ENCODE measurements around the gene PADI2. TPM values are rescaled to one million over a fixed set of nuclear protein-coding genes. Genes with fewer than 3 reads are reported as not detected.

The PADI2 gene
- total and polyA plus RNA-seq, 2 of the 8 experiments (the other 6 are each of a cell fraction or from before 2014, with no cell fraction given), result 1.6 to 7.5 TPM

DNA sequence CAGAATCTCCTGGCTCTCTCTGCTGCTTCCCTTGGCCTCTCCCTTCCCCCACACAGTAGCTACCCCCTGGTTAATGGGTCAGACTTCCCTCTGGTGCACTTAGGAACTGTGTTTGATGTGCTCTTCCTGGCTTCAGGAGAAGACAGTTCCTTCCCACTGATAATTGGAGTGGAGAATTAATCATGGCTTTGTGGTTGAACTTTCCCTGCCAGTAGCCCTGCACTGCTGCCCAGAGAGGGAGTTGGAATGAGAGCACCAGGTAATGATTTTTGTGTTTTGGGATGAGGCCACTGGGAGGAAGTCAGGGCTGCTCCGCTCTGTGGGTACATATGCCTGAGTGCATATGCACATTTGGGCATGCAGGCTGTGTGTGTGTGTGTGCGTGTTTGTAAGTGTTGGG lies 39.7 kb upstream of the PADI2 start (continued):
- TF ChIP-seq, protein P1, sequence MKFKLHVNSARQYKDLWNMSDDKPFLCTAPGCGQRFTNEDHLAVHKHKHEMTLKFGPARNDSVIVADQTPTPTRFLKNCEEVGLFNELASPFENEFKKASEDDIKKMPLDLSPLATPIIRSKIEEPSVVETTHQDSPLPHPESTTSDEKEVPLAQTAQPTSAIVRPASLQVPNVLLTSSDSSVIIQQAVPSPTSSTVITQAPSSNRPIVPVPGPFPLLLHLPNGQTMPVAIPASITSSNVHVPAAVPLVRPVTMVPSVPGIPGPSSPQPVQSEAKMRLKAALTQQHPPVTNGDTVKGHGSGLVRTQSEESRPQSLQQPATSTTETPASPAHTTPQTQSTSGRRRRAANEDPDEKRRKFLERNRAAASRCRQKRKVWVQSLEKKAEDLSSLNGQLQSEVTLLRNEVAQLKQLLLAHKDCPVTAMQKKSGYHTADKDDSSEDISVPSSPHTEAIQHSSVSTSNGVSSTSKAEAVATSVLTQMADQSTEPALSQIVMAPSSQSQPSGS (IDR thresholded peaks at IDR 0.05; ENCODE audit: low read length), result no peak
- TF ChIP-seq TAF7 (optimal IDR thresholded peaks at IDR 0.05; ENCODE audit: borderline replicate concordance, low read depth, low read length) (no peak), NANOG (IDR thresholded peaks at IDR 0.05; ENCODE audit: insufficient read depth, low read depth, low read length, poor library complexity, severe bottlenecking) (no peak)
